ENCODE measurements around the gene WDFY2.
A peak's percentile ranks its signal among the peaks of the same experiment; 100 is the strongest.
"Not testable (repeated sequence)": the region's sequence is repeated elsewhere in the genome, so short reads cannot be mapped to it uniquely, and the experiment has no call there.

The WDFY2 gene

GRCh38 chr13:51643105-51643881 lies 59.0 kb downstream of the WDFY2 start:
- DNase-seq: no peak
- no peaks in the 10 kb centered on the region for H3K27me3 ChIP-seq (replicated peaks; ENCODE audit: control insufficient read depth, insufficient read depth, low read length, poor library complexity, severe bottlenecking)
- no peaks in the 10 kb centered on the region for H3K9me3 ChIP-seq (ENCODE audit: control insufficient read depth, low read length)
- no peaks in the 10 kb centered on the region for H3K36me3 ChIP-seq (ENCODE audit: control insufficient read depth, insufficient read depth, low read length)
- H3K27ac ChIP-seq (ENCODE audit: insufficient read depth, low read length, poor library complexity, severe bottlenecking): peak overlapping the region; percentile 92
- no peak overlapping the region for H3K4me3 ChIP-seq (ENCODE audit: insufficient read depth, low read depth, low read length, poor library complexity, severe bottlenecking)
- H3K4me1 ChIP-seq (ENCODE audit: control insufficient read depth, insufficient read depth, low read length, poor library complexity, severe bottlenecking): peaks cover 43% of the 10 kb centered on the region

- Histone ChIP-seq H3K36me3 (ENCODE audit: control insufficient read depth, insufficient read depth, low read length) (no peaks in the 10 kb centered on the region), H3K4me3 (ENCODE audit: insufficient read depth, low read depth, low read length, poor library complexity, severe bottlenecking) (no peak overlapping the region), H3K4me1 (ENCODE audit: control insufficient read depth, insufficient read depth, low read length, poor library complexity, severe bottlenecking) (peaks cover 41% of the 10 kb centered on the region), H3K9me3 (ENCODE audit: control insufficient read depth, low read length) (no peaks in the 10 kb centered on the region), H3K27ac (ENCODE audit: insufficient read depth, low read length, poor library complexity, severe bottlenecking) (peak overlapping the region; percentile 92), H3K27me3 (replicated peaks; ENCODE audit: control insufficient read depth, insufficient read depth, low read length, poor library complexity, severe bottlenecking) (no peaks in the 10 kb centered on the region)
- no peak for DNase-seq
These were observed 59.6 kb downstream of the WDFY2 start for GRCh38 chr13:51643882-51644281.

GRCh38 chr13:51644654-51645053 lies 60.4 kb downstream of the WDFY2 start:
- no peaks in the 10 kb centered on the region for H3K27me3 ChIP-seq (replicated peaks; ENCODE audit: control insufficient read depth, insufficient read depth, low read length, poor library complexity, severe bottlenecking)
- H3K36me3 ChIP-seq (ENCODE audit: control insufficient read depth, insufficient read depth, low read length): no peaks in the 10 kb centered on the region
- peak overlapping the region; percentile 31 for H3K4me3 ChIP-seq (ENCODE audit: insufficient read depth, low read depth, low read length, poor library complexity, severe bottlenecking)
- H3K27ac ChIP-seq (ENCODE audit: insufficient read depth, low read length, poor library complexity, severe bottlenecking): peak overlapping the region; percentile 92
- DNase-seq: no peak
- no peaks in the 10 kb centered on the region for H3K9me3 ChIP-seq (ENCODE audit: control insufficient read depth, low read length)
- H3K4me1 ChIP-seq (ENCODE audit: control insufficient read depth, insufficient read depth, low read length, poor library complexity, severe bottlenecking): peaks cover 41% of the 10 kb centered on the region

DNA sequence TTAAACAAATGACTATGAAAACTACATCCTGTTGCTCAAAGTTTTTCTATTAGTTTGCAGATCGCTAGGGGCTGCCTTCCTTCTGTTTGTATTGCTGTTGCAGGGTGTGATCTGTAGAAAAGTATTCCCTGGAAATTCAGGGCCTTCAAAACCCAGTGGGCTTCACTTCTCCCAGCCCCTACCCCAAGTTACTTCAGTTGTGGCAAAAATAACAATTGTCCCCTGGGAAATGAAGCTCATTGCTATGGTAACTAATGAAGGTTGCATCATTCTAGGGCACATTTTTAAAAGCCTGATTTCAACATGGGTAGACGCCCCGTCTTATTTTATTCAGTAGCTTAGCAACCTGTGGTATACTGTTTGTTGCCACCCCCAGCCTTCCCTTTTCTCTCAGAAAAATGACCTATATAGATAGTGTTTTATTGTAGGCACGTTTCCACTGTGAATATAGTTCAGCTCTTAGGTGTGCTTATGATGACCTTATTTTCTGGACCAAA lies 60.9 kb downstream of the WDFY2 start:
- H3K36me3 ChIP-seq (ENCODE audit: control insufficient read depth, insufficient read depth, low read length): no peaks in the 10 kb centered on the region
- no peaks in the 10 kb centered on the region for H3K9me3 ChIP-seq (ENCODE audit: control insufficient read depth, low read length)
- peaks cover 41% of the 10 kb centered on the region for H3K4me1 ChIP-seq (ENCODE audit: control insufficient read depth, insufficient read depth, low read length, poor library complexity, severe bottlenecking)
- peak overlapping the region; percentile 31 for H3K4me3 ChIP-seq (ENCODE audit: insufficient read depth, low read depth, low read length, poor library complexity, severe bottlenecking)
- DNase-seq: peak; percentile 27 to 44 (median 39)
- no peaks in the 10 kb centered on the region for H3K27me3 ChIP-seq (replicated peaks; ENCODE audit: control insufficient read depth, insufficient read depth, low read length, poor library complexity, severe bottlenecking)
- H3K27ac ChIP-seq (ENCODE audit: insufficient read depth, low read length, poor library complexity, severe bottlenecking): peak overlapping the region; percentile 92

DNA sequence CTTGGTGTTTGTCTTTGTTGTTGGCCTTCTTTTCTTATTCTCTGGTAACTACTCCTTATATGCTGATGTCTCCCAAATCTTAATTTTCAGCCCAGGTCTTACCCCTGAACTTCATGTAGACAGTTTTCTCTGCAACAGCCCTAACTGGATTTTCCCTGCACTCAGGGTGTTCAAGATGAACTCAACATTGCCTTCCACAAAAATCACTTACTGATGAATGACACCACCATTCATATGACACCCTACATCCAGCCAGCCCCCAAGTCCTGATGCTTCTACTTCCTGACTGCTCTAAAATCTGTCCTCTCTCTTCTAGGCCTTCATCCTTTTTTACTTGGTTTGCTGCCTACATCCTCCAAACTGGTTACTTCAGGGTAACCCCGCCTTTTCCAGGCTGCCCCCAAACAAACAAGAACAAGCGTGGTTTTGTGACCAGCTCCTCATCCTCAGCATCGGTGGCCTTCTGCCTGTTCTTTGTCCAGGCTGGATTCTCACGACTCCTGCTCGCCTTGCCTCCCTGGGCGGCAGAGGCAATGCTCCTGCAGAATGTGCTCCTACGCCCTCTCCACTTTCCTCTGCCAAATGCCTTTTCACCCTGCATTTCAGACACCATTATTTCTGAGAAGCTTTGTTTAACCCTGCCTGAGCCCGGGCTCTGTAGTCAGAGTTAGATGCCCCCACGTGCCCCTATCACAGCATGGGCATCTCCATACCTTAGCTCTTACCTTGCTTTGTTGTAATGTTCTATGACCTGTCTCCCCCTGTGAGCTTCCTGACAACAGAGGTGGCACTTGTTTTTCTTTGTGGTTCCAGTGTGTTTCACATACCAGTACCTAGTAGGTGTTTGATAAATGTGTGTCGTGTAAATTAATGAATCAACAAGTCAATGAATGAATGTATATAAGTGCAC lies 61.8 kb downstream of the WDFY2 start:
- no peaks in the 10 kb centered on the region for H3K36me3 ChIP-seq (ENCODE audit: control insufficient read depth, insufficient read depth, low read length)
- peaks cover 41% of the 10 kb centered on the region for H3K4me1 ChIP-seq (ENCODE audit: control insufficient read depth, insufficient read depth, low read length, poor library complexity, severe bottlenecking)
- DNase-seq: no peak
- H3K27me3 ChIP-seq (replicated peaks; ENCODE audit: control insufficient read depth, insufficient read depth, low read length, poor library complexity, severe bottlenecking): no peaks in the 10 kb centered on the region
- H3K4me3 ChIP-seq (ENCODE audit: insufficient read depth, low read depth, low read length, poor library complexity, severe bottlenecking): peak overlapping the region; percentile 24
- peak overlapping the region; percentile 92 for H3K27ac ChIP-seq (ENCODE audit: insufficient read depth, low read length, poor library complexity, severe bottlenecking)
- H3K9me3 ChIP-seq (ENCODE audit: control insufficient read depth, low read length): no peaks in the 10 kb centered on the region

GRCh38 chr13:51647067-51647466 lies 62.8 kb downstream of the WDFY2 start:
- peaks cover 41% of the 10 kb centered on the region for H3K4me1 ChIP-seq (ENCODE audit: control insufficient read depth, insufficient read depth, low read length, poor library complexity, severe bottlenecking)
- H3K27ac ChIP-seq (ENCODE audit: insufficient read depth, low read length, poor library complexity, severe bottlenecking): peak overlapping the region; percentile 92
- no peak for DNase-seq

DNA sequence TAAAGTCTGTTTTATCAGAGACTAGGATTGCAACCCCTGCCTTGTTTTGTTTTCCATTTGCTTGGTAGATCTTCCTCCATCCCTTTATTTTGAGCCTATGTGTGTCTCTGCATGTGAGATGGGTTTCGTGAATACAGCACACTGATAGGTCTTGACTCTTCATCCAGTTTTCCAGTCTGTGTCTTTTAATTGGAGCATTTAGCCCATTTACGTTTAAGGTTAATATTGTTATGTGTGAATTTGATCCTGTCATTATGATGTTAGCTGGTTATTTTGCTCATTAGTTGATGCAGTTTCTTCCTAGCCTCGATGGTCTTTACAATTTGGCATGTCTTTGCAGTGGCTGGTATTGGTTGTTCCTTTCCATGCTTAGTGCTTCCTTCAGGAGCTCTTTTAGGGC lies 67.9 kb downstream of the WDFY2 start:
- H3K4me3 ChIP-seq (ENCODE audit: insufficient read depth, low read depth, low read length, poor library complexity, severe bottlenecking); H3K27ac ChIP-seq (ENCODE audit: insufficient read depth, low read length, poor library complexity, severe bottlenecking); H3K27me3 ChIP-seq (replicated peaks; ENCODE audit: control insufficient read depth, insufficient read depth, low read length, poor library complexity, severe bottlenecking); H3K36me3 ChIP-seq (ENCODE audit: control insufficient read depth, insufficient read depth, low read length); H3K4me1 ChIP-seq (ENCODE audit: control insufficient read depth, insufficient read depth, low read length, poor library complexity, severe bottlenecking); DNase-seq; H3K9me3 ChIP-seq (ENCODE audit: control insufficient read depth, low read length): not testable (repeated sequence)

More at GRCh38 chr13:51647067-51647466, 62.8 kb downstream of the WDFY2 start:
- no peak overlapping the region for H3K4me3 ChIP-seq (ENCODE audit: insufficient read depth, low read depth, low read length, poor library complexity, severe bottlenecking)
- no peaks in the 10 kb centered on the region for H3K9me3 ChIP-seq (ENCODE audit: control insufficient read depth, low read length)
- H3K36me3 ChIP-seq (ENCODE audit: control insufficient read depth, insufficient read depth, low read length): no peaks in the 10 kb centered on the region
- no peaks in the 10 kb centered on the region for H3K27me3 ChIP-seq (replicated peaks; ENCODE audit: control insufficient read depth, insufficient read depth, low read length, poor library complexity, severe bottlenecking)

- Histone ChIP-seq H3K4me1 (ENCODE audit: control insufficient read depth, insufficient read depth, low read length, poor library complexity, severe bottlenecking) (no peaks in the 10 kb centered on the region), H3K9me3 (ENCODE audit: control insufficient read depth, low read length) (no peaks in the 10 kb centered on the region), H3K4me3 (ENCODE audit: insufficient read depth, low read depth, low read length, poor library complexity, severe bottlenecking) (no peak overlapping the region), H3K27ac (ENCODE audit: insufficient read depth, low read length, poor library complexity, severe bottlenecking) (no peak overlapping the region), H3K36me3 (ENCODE audit: control insufficient read depth, insufficient read depth, low read length) (peaks cover 3% of the 10 kb centered on the region), H3K27me3 (replicated peaks; ENCODE audit: control insufficient read depth, insufficient read depth, low read length, poor library complexity, severe bottlenecking) (no peaks in the 10 kb centered on the region)
- no peak for DNase-seq
These were observed 75.2 kb downstream of the WDFY2 start for GRCh38 chr13:51659276-51660127.

DNA sequence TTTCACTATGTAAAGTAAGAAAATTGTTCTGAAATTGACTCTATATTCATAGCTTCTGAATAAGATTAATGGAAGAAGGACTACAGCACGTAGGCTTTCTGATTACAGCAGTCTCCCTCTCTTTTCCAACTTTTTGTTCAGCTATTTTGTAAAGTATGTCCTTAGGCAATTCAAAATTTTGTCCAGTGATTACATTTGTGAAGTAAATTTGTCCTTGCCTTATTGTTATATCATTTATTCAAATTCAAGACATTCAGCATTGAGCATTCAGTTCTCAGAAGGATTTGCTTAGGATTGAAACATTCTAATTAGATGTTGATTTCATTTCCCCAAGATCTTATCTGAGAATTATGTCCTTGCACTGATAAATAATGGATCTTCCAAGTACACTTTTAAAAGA lies 76.6 kb downstream of the WDFY2 start:
- Histone ChIP-seq H3K27me3 (replicated peaks; ENCODE audit: control insufficient read depth, insufficient read depth, low read length, poor library complexity, severe bottlenecking) (no peaks in the 10 kb centered on the region), H3K9me3 (ENCODE audit: control insufficient read depth, low read length) (no peaks in the 10 kb centered on the region), H3K36me3 (ENCODE audit: control insufficient read depth, insufficient read depth, low read length) (peaks cover 3% of the 10 kb centered on the region), H3K4me3 (ENCODE audit: insufficient read depth, low read depth, low read length, poor library complexity, severe bottlenecking) (no peak overlapping the region), H3K4me1 (ENCODE audit: control insufficient read depth, insufficient read depth, low read length, poor library complexity, severe bottlenecking) (no peaks in the 10 kb centered on the region), H3K27ac (ENCODE audit: insufficient read depth, low read length, poor library complexity, severe bottlenecking) (no peak overlapping the region)
- DNase-seq: no peak
